ENCODE results near the gene OR2V1.
"Not testable (repeated sequence)": the region's sequence is repeated elsewhere in the genome, so short reads cannot be mapped to it uniquely, and the experiment has no call there.

- TF ChIP-seq CTCF, POLR2AphosphoS5, EP300 (IDR thresholded peaks at IDR 0.05): not testable (repeated sequence)
Measured at GRCh38 chr5:181104606-181105390, 26.2 kb downstream of the OR2V1 start.
